CD4-positive, alpha-beta T cell treated with Interleukin-17A for 1 hour (primary cell): Measurements from ENCODE around the gene TICRR.

Source experiments
- DNase-seq: peaks from one replicate; pipeline ENCODE4 v3.0.0-alpha.2; 2020

Gene TICRR

GRCh38 chr15:89656116-89656815, 81.0 kb downstream of the TICRR start:
- DNase-seq: no peak

GRCh38 chr15:89657686-89658200, 82.5 kb downstream of the TICRR start:
- no peak for DNase-seq

DNA sequence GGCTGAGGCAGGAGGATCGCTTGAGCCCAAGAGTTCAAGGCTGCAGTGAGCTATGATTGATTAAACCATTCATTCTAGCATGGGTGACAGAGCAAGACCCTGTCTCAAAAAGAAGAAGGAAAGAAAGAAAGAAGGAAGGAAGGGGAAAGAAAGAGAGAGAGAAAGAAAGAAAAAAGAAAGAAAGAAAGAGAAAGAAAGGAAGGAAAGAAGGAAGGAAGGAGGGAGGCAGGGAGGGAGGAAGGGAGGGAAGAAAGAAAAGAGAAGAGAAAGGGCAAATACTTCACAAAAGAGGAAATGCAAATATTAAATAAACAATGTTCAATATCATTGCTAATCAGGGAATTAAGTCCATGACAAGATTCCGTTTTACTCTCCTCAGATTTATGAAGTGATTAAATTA, 84.0 kb downstream of the TICRR start:
- no peak for DNase-seq

DNA sequence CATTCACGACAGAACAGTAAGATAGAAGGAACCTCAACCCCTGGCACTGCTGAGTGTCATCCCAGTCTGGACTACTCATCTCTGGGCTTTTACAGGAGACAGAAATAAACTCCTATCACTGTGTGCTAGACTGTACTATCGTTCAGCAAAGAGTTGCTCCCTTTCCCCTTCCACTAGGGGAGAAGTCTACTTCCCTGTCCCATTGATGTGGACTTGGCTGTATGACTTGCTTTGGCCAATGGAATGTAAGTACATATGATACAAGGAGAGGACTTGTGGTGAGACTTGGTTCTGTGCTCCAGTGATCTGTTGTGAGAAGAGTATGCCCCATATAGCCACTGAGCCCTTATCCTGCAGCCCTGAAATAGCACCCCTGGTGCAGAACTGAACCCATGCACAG, 85.3 kb downstream of the TICRR start:
- no peak for DNase-seq

GRCh38 chr15:89662893-89663626, 87.8 kb downstream of the TICRR start:
- DNase-seq: no peak

- no peak for DNase-seq
Observed at GRCh38 chr15:89664441-89665350, 89.4 kb downstream of the TICRR start.

GRCh38 chr15:89665449-89666181, 90.3 kb downstream of the TICRR start:
- no peak for DNase-seq

- no peak for DNase-seq
Observed at GRCh38 chr15:89666184-89666857, 91.1 kb downstream of the TICRR start.

DNA sequence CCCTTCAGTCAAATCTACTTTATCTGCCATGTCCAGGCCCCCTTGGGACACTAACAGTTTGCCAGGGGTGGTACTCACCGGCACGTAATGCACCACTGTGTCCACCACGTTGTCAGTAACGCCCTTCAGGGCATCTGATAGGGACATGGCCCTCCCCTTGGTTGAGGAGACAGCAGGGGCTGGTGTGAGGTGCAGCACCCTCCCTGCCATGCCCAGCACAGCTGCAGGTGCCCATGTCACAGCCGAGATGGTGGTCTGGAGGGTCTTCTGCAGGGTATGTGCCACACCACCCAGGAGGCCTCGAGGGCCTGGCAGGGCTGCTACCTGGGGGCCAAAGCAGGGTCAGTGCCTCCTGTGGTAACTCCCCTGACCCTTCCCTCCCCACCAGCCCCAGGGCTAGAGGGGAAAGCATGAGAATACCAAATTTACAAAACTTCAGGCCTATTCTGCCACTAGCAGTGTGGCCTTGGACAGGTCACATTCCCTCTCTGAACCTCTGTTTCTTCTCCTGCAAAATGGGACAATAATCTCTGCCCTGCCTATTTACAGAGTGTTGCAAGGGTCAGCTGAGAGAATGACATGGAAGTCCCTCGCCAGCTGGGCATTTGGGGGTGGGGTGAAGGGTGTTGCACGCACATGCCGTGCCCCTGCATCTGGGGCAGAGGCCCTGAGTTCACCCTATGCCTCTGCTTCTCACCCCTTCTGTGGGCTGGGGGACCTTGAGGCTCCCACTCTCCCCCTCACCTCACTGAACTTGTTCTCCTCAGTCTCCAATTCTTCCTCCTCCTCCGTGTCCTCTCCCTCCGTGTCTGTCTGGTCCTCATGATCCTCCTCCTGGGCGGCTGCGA, 91.8 kb downstream of the TICRR start:
- DNase-seq: no peak

- DNase-seq: no peak
Observed at GRCh38 chr15:89667706-89667960, 92.4 kb downstream of the TICRR start.

GRCh38 chr15:89668171-89668570, 92.9 kb downstream of the TICRR start:
- no peak for DNase-seq

DNA sequence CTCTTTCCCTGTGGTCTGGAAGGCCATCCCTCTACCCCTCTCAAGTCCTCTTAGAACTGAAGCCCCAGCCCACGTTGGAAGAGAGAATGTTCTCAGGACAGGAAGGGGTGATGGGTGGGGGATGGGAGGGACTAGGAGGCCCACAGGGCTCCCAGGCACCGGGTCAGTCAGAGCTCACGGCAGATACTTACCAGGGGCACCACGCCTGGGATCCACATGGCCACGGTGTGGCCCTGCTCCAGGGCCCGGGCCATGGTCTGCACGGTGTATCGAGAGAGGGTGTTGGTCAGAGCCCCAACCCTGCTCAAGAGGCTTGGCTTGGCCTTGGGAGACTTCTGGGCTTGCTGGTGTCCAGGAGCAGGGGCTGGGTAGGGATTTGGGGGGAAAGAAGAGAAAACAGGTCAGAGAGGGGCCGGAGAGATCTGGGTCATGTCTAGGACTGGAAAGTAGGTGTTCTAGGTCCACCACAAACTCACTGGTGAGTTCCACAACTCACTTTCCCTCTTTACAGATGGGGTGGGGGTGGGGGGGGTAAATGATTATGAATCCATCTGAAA, 94.1 kb downstream of the TICRR start:
- no peak for DNase-seq

GRCh38 chr15:89669941-89670340, 94.7 kb downstream of the TICRR start:
- DNase-seq: no peak

DNA sequence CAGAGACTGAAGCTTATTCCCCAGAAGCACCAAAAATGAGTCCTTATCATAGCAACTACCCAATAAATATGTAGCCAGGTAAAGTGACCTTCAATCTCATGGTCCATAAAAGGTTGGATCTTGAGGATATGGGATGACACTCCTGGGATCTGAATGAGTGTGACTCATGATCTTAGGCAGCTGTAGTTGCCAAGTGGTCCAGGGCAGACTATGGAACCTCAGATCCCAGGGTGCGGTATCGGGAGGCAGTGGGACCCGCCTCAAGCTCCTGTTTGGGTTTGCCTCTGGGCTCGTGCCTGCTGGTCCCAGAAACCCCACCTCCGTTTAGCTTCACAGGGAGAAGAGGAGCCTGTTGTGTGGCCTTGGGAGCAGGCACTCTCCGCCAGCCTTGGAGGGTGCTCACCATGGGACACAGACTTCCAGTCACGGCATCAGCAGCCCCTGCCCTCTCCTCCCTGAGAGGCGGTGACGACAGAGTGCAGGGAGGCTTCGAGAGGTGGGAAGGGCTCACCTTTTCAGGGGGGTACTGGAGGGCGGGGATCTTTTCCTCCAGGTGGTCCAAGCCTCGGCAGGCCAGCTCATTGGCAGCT, 95.8 kb downstream of the TICRR start:
- DNase-seq: no peak

- no peak for DNase-seq
Observed at GRCh38 chr15:89671687-89672086, 96.4 kb downstream of the TICRR start.

GRCh38 chr15:89672221-89673164, 97.2 kb downstream of the TICRR start:
- no peak for DNase-seq

GRCh38 chr15:89673165-89673512, 97.9 kb downstream of the TICRR start:
- DNase-seq: no peak

GRCh38 chr15:89674526-89674925, 99.3 kb downstream of the TICRR start:
- no peak for DNase-seq

DNA sequence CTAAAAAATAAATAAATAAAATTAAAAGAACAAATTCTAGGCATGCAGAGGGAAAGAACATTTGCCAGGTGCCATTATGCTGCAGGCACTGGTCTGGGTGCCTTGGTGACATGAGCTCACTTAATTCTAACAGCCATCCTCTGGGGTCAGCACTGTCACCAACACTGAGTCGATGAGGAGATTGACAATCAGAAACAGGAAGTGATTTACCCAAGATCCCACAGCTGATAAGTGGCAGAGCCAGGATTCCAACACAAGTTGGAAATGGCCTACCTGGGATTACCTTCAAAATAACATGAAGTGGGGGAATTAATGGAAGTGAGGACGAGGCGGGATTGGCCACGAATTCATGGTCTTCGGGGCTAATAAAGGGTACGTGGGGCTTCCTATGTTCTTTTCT, 100.3 kb downstream of the TICRR start:
- DNase-seq: no peak

GRCh38 chr15:89677381-89677780, 102.1 kb downstream of the TICRR start:
- DNase-seq: no peak
